K562 (cell line): ENCODE results near the gene SLC19A1. TPM values are rescaled to one million over a fixed set of nuclear protein-coding genes. Genes with fewer than 3 reads are reported as not detected.

ENCODE experiments used
- E4F1 ChIP-seq: fragments of 250-450 bp; sonication (Bioruptor Pico); IDR thresholded peaks from 2 replicates; pipeline ENCODE4 v1.5.0; 2021; ENCODE audit warnings: mild to moderate bottlenecking, borderline replicate concordance
- HOMEZ ChIP-seq: fragments of 250-450 bp; sonication (Bioruptor Pico); IDR thresholded peaks from 2 replicates; pipeline ENCODE4 v1.4.0; 2020; ENCODE audit warnings: mild to moderate bottlenecking, moderate library complexity
- MGA ChIP-seq: fragments of 450-650 bp; IDR thresholded peaks from 2 replicates; pipeline ENCODE4 v1.6.1; 2016; ENCODE audit warnings: mild to moderate bottlenecking, moderate library complexity
- PPARD ChIP-seq: fragments of 250-450 bp; sonication (Bioruptor Pico); IDR thresholded peaks from 2 replicates; pipeline ENCODE4 v1.8.0; 2022; ENCODE audit warnings: inconsistent platforms, mild to moderate bottlenecking, moderate library complexity
- RBFOX2 ChIP-seq: fragments of 200-400 bp; formaldehyde crosslinking; IDR thresholded peaks from 2 replicates; pipeline ENCODE4 v1.6.1; 2017; ENCODE audit warnings: low read depth, mild to moderate bottlenecking, low read length, moderate library complexity
- RBM25 ChIP-seq: fragments of 200-400 bp; formaldehyde crosslinking; IDR thresholded peaks from 2 replicates; pipeline ENCODE4 v1.6.1; 2018; ENCODE audit warnings: low read length, low read depth, moderate library complexity; ENCODE audit not compliant: severe bottlenecking
- SMAD2 ChIP-seq: fragments of 150-350 bp; IDR thresholded peaks from 2 replicates; pipeline ENCODE4 v1.6.1; 2014; ENCODE audit warnings: low read depth, mild to moderate bottlenecking, low read length
- SPI1 ChIP-seq: IDR thresholded peaks from 2 replicates; pipeline ENCODE4 v1.6.1; 2011; ENCODE audit warnings: low read depth, low read length, control low read depth, borderline replicate concordance
- polyA plus RNA-seq, 8 experiments: library from polyadenylated mRNA; depleted of rRNA in 4 of 8; stranded (reverse) in 5 of 8; unstranded in 3 of 8; fragments of >200 nt; fragmentation: Nextera tagmentation in 2 of 8; fragmentation: Illumina TruSeq in 1 of 8; extraction: Ambion mirVana in 2 of 8; extraction: Trizol in 1 of 8; gene quantifications; 2 replicates each; pipeline versions ENCODE4 v1.2.1 to v1.2.3, GENCODE V29; 2011 to 2014; ENCODE audit warnings: inconsistent platforms in 1 of 8, missing spikeins in 1 of 8
- total RNA-seq, 7 experiments: library from RNA; depleted of rRNA in 6 of 7; stranded (reverse); fragments of >200 nt in 6 of 7; fragmentation: Illumina TruSeq in 2 of 7; extraction: Trizol in 2 of 7; gene quantifications; 2 replicates each; pipeline versions ENCODE4 v1.2.1 to v1.2.3, GENCODE V29; 2011 to 2021; ENCODE audit warnings: low replicate concordance in 1 of 7

Gene SLC19A1
- total and polyA plus RNA-seq, 9 of the 15 experiments (the other 6 are each of a cell fraction or from before 2014, with no cell fraction given) = 0.65 to 88.7 (median 12.0) TPM

- TF ChIP-seq MGA = no peak
- TF ChIP-seq SPI1 = peak; percentile 83
- no peak for TF ChIP-seq RBFOX2
- no peak for TF ChIP-seq HOMEZ (CRISPR knock-in tag)
- no peak for TF ChIP-seq PPARD
- TF ChIP-seq E4F1 (CRISPR knock-in tag) = no peak
- no peak for TF ChIP-seq RBM25
- no peak for TF ChIP-seq SMAD2
Measured at GRCh38 chr21:45550522-45551210, 8.4 kb upstream of the SLC19A1 start (continued).
